ENCODE measurements around the gene NUDT3. TPM values are rescaled to one million over a fixed set of nuclear protein-coding genes. Genes with fewer than 3 reads are reported as not detected.

Gene NUDT3
- total and polyA plus RNA-seq, 9 of the 15 experiments (the other 6 are each of a cell fraction or from before 2014, with no cell fraction given), result 5.4 to 81.2 (median 56.4) TPM

DNA sequence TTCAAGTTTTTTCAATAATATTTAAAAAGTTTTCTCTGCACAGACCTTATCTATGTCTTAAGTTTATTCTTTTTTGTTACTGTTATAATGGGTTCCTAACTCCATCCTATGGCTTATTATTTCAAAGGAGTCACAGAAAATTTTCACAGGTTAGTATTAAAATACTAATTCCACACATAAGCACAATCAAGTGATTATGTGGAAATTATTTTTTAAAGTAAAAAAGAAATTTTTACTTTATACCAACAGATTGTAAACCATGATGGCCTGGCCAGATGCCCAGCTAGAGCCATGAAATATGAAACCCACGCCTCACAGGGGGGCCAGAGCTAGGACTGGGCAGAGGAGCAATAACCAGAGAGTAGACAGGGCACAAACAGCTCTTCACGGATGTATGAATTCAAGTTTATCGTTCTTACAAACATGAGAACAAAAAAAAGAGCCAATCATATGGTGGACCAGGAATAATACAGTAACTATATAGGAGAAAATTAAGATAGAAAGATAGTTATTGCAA lies 34.0 kb downstream of the NUDT3 start (continued):
- TF ChIP-seq, protein P1, sequence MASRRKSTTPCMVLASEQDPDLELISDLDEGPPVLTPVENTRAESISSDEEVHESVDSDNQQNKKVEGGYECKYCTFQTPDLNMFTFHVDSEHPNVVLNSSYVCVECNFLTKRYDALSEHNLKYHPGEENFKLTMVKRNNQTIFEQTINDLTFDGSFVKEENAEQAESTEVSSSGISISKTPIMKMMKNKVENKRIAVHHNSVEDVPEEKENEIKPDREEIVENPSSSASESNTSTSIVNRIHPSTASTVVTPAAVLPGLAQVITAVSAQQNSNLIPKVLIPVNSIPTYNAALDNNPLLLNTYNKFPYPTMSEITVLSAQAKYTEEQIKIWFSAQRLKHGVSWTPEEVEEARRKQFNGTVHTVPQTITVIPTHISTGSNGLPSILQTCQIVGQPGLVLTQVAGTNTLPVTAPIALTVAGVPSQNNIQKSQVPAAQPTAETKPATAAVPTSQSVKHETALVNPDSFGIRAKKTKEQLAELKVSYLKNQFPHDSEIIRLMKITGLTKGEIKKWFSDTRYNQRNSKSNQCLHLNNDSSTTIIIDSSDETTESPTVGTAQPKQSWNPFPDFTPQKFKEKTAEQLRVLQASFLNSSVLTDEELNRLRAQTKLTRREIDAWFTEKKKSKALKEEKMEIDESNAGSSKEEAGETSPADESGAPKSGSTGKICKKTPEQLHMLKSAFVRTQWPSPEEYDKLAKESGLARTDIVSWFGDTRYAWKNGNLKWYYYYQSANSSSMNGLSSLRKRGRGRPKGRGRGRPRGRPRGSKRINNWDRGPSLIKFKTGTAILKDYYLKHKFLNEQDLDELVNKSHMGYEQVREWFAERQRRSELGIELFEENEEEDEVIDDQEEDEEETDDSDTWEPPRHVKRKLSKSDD (conservative IDR thresholded peaks at IDR 0.05; ENCODE audit: low read length), result no peak
- TF ChIP-seq COPS2 (conservative IDR thresholded peaks at IDR 0.05) (no peak), CREB1 (IDR thresholded peaks at IDR 0.05) (no peak), CREB1 (CRISPR knock-in tag; IDR thresholded peaks at IDR 0.05) (no peak), ETV1 (tag; conservative IDR thresholded peaks at IDR 0.05; ENCODE audit: low read depth) (no peak), RUNX1 (IDR thresholded peaks at IDR 0.05; ENCODE audit: low read depth) (no peak)

DNA sequence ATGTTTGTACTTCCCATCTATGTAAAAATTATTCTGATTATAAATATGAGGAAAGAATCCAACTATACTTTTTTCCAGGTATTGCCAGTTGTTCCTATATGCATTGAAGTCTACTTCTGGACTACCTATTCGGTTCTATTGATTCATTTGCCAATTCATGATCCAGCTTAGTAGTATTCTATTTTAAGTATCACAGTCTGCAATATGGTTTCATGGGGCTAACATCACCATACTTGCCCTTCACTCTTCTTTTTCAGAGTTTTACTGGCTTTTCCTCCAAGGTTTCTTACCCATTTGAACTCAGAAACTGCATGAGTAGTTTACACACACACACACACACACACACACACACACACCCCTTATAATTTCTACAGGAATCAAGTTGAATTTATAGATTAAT lies 34.5 kb downstream of the NUDT3 start:
- Histone ChIP-seq H3K4me3 (no peak overlapping the region), H3K27ac (ENCODE audit: extremely low read depth, low read depth, low read length) (no peak overlapping the region), H3K9me3 (replicated peaks; ENCODE audit: control insufficient read depth, insufficient read depth, low read depth, low read length) (no peaks in the 10 kb centered on the region), H3K9ac (ENCODE audit: insufficient read depth in 1 of 2, low read depth in 2 of 2, low read length in 2 of 2) (no peak overlapping the region), H3K4me2 (ENCODE audit: insufficient read depth, low read length) (no peak overlapping the region), H2AFZ (ENCODE audit: low read depth, low read length) (no peak overlapping the region), H4K20me1 (replicated peaks; ENCODE audit: control insufficient read depth, insufficient read depth, low read length) (peaks cover 10% of the 10 kb centered on the region; the same call in 1 of the 2 replicates), H3K79me2 (ENCODE audit: control insufficient read depth, insufficient read depth, low read length) (peaks cover 92% of the 10 kb centered on the region), H3K36me3 (ENCODE audit: control insufficient read depth, insufficient read depth, low read length) (no peaks in the 10 kb centered on the region), H3K27me3 (ENCODE audit: control insufficient read depth in 2 of 2, insufficient read depth in 2 of 2, low read length in 2 of 2) (no peaks in the 10 kb centered on the region), H3K4me1 (replicated peaks in 1 of 2; ENCODE audit: control insufficient read depth in 2 of 2, insufficient read depth in 2 of 2, low read length in 2 of 2) (peaks cover 0 to 15% of the 10 kb centered on the region in 2 experiments; a peak in 3 of 5 replicates), H3K9me1 (ENCODE audit: control insufficient read depth, insufficient read depth, low read length) (no peaks in the 10 kb centered on the region)
- BruUV-seq (replicated peaks), result no TSS peak
- WGBS (ENCODE audit: insufficient coverage, low coverage, missing lambda C conversion rate), result 46% methylated on average over 1 of the region's 1 CpG
- no peak for ATAC-seq
- in situ Hi-C loops (cut with MboI), result no loop called here
- ChIA-PET CTCF (ENCODE audit: low intra/inter-chr PET ratio) (interaction anchor here (0.6 kb wide), 1 partner anchor 58 kb away, joined by 5 read pairs; no protein-coding TSS in a partner anchor), POLR2A (interaction anchor here (1.0 kb wide), 1 partner anchor 120 kb away, joined by 4 read pairs; no protein-coding TSS in a partner anchor)
- intact Hi-C loops (cut with micrococcal nuclease), result no loop called here
- no peak for FAIRE-seq
- no peak for DNase-seq (ENCODE audit: extremely low read depth in 1 of 4, low spot score in 3 of 4)
- TF ChIP-seq CEBPG (CRISPR knock-in tag; IDR thresholded peaks at IDR 0.05) (no peak), CEBPG (tag; conservative IDR thresholded peaks at IDR 0.05 in 1 of 2, IDR thresholded peaks at IDR 0.05 in 1 of 2) (no peak), ZNF695 (CRISPR knock-in tag; IDR thresholded peaks at IDR 0.05) (no peak), ELF4 (CRISPR knock-in tag; IDR thresholded peaks at IDR 0.05) (no peak), MXI1 (IDR thresholded peaks at IDR 0.05; ENCODE audit: low read depth, low read length) (no peak), ZBTB7A (IDR thresholded peaks at IDR 0.05; ENCODE audit: borderline replicate concordance, control insufficient read depth, low read depth, low read length) (no peak)
- TF ChIP-seq, protein P2, sequence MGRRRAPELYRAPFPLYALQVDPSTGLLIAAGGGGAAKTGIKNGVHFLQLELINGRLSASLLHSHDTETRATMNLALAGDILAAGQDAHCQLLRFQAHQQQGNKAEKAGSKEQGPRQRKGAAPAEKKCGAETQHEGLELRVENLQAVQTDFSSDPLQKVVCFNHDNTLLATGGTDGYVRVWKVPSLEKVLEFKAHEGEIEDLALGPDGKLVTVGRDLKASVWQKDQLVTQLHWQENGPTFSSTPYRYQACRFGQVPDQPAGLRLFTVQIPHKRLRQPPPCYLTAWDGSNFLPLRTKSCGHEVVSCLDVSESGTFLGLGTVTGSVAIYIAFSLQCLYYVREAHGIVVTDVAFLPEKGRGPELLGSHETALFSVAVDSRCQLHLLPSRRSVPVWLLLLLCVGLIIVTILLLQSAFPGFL (CRISPR knock-in tag; IDR thresholded peaks at IDR 0.05), result no peak
- TF ChIP-seq, protein P3, sequence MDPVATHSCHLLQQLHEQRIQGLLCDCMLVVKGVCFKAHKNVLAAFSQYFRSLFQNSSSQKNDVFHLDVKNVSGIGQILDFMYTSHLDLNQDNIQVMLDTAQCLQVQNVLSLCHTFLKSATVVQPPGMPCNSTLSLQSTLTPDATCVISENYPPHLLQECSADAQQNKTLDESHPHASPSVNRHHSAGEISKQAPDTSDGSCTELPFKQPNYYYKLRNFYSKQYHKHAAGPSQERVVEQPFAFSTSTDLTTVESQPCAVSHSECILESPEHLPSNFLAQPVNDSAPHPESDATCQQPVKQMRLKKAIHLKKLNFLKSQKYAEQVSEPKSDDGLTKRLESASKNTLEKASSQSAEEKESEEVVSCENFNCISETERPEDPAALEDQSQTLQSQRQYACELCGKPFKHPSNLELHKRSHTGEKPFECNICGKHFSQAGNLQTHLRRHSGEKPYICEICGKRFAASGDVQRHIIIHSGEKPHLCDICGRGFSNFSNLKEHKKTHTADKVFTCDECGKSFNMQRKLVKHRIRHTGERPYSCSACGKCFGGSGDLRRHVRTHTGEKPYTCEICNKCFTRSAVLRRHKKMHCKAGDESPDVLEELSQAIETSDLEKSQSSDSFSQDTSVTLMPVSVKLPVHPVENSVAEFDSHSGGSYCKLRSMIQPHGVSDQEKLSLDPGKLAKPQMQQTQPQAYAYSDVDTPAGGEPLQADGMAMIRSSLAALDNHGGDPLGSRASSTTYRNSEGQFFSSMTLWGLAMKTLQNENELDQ (CRISPR knock-in tag; IDR thresholded peaks at IDR 0.05; ENCODE audit: borderline replicate concordance), result no peak
